Stimulated activated CD4-positive, alpha-beta T cell treated with anti-CD3 and anti-CD28 coated beads, Interleukin-12 subunit alpha, Interleukin-12 subunit beta, amount 100 ng/mL, for 24 hours (primary cell): ENCODE data around the gene PRR11.
"Not testable (repeated sequence)": the region's sequence is repeated elsewhere in the genome, so short reads cannot be mapped to it uniquely, and the experiment has no call there.

Source experiments
- DNase-seq, 2 experiments: peaks; one replicate each; pipeline ENCODE4 v3.0.0-alpha.2; 2020; ENCODE audit warnings: low read depth in 2 of 2

Gene PRR11

DNA sequence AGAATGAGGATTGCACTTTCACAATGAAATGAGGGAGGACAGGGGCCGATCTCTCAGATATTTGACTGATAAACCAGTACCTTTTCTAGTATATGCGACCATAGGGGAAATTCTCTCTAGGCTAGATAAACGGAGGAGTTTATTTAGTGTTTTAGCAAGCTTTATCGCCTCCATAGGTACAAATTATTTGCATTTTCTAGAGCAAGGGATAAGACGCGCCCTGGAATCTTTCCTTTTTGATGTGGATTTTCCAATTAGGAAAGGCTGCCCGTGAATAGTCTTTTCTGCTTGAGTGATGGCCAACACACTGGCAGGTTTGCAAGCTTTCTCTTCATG is 64.4 kb downstream of the PRR11 start:
- DNase-seq, result no peak

DNA sequence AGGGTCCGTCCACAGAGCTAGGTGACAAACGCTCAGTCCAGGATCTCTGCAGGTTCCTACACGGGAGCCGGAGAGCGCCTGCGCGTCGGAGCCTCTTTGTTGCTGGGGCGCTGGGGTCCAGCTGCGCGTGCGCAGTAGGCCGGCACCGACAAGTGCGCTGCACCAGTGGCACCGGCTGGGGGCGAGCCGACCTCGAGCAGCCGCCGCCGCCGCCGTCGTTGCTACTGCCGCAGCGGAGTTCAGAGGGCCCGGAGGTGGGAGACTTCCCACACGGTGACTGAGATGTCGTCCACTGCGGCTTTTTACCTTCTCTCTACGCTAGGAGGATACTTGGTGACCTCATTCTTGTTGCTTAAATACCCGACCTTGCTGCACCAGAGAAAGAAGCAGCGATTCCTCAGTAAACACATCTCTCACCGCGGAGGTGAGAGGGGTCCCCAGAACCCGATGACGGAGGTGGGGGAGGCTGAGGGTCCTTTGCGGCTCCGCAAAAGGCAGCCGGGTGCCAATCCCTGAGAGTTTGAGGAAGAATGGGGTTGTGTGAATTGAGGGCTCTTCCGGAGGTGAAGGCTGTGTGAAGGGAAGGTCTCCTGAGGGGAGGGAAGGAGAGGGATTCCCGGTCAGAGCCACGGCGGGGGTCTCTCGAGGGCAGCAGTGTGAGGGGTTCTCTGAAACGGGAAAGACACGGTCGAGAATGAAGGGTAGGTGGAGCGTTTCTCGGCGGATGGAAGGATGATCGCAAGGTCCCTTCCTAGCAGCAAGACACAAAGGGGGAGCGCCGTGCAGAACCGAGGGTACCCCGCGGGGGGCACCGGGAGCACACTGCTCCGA is 65.0 kb downstream of the PRR11 start, which contains the start of gene GDPD1:
GDPD1 (plus strand) TSS at position 184 of the 831 bp plus-strand sequence; CDS start at position 283, 99 bp downstream.
- DNase-seq, result peak; percentile 89 to 94

DNA sequence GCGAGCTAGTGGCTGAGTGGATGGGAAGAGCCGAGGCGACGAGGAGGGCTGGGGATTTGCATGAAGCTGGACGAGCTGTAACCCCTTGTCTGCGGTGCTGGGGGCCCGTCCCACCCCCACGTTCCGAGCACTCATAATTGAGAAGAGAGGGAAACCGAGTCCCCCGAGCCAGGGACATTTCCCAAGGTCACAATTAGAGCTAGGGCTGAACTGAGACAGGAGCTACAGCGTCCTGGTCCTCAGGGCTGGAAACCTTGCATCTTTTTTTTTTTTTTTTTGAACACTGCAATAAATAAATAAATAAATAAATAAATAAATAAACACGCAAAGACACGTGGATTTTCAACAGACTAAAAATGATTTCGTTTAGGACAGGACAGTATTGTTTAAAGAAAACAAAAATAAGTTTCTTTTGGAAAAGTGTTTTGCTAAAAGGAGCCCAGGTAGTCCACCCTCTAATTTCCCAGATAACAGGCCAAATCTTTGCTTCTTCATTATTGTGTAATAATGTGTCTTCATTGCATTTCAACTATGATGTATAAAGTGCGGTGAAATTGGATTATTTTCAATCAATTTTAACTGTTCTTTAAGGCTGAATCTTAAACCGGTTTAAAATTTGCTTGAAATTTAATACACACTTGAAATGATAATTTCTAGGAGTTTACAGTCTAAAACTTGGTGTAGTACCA is 65.8 kb downstream of the PRR11 start:
- no peak for DNase-seq

DNA sequence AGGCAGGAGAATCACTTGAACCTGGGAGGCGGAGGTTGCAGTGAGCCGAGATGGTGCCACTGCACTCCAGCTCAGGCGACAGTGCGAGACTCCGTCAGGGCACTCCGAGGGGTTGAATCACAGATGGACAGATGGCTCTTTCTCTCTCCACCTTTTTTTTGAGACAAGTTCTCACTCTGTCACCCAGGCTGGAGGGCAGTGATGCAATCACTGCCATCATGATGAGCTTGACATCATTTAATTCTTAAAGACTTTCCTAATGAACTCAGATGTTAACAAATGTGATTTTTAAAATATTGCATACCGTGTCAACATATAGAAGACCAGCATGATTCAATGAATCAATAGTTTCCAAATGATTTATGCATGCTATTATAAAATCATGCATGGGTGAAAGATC is 68.3 kb downstream of the PRR11 start:
- no peak for DNase-seq

DNA sequence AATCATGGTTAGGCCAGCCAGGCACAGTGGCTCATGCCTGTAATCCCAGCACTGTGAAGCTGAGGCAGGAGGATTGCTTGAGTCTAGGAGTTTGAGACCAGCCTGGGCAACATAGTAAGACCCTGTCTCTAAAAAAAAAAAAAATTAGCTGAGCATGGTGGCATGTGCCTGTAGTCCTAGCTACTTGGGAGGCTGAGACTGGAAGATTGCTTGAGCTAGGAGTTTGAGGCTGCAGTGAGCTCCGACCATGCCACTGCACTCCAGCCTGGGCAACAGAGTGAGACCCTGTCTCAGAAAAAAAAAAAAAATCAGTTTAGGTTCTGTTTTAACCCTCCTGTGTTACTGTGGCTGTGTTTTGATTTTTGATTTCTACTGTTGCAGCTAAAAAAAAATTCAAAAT is 73.0 kb downstream of the PRR11 start:
- not testable (repeated sequence) for DNase-seq

DNA sequence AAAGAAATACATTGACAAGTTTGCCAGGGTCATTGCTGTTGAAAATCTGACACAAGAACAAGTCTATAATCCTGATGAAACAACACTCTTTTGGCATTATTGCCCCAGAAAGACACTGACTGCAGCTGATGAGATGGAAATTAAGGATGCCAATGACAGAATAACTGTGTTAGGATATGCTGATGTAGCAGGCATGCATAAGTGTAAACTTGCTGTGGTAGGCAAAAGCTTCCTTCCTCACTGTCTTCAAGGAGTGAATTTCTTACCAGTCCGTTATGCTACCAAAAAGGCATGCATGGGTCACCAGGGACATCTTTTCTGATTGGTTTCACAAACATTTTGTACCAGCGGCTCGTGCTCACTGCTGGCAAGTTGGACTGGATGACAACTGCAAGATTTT is 75.2 kb downstream of the PRR11 start:
- no peak for DNase-seq

DNA sequence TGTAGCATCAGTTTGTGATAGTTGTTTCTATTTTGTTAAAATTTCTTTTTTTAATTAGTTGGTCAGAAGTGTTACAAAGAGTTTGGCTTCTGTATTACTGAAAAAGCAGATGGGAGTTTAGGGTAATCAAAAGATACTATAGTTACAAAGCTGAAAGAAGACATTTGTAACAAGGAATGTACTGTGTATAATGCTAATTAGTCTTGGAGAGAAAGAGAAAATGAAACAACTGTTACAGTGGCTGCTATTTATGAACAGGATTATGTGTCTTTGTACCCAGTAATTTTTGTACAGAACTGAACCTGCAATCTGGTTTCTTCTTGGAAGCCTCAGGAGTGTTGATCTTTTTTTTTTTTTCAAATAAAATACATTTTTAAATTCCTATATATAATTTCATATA is 79.1 kb downstream of the PRR11 start:
- DNase-seq, result no peak

DNA sequence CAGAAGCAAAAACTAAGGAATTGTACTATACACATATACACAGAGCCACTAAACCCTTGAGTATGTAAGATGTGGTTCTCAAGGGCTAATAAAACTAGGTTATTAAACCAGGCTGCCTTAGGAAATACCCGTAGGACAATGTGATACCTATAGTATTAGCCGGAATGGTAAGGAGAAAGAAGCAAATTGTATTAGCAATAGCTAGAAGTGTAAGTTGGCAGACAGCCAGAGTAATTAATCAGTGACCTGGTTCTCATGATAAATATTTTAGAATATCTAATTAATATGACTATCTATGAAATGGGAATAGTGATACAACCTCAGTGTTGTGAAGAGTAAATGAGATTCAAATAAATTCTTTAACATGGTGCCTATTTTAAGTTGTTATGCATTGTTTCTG is 83.4 kb downstream of the PRR11 start:
- DNase-seq, result no peak

DNA sequence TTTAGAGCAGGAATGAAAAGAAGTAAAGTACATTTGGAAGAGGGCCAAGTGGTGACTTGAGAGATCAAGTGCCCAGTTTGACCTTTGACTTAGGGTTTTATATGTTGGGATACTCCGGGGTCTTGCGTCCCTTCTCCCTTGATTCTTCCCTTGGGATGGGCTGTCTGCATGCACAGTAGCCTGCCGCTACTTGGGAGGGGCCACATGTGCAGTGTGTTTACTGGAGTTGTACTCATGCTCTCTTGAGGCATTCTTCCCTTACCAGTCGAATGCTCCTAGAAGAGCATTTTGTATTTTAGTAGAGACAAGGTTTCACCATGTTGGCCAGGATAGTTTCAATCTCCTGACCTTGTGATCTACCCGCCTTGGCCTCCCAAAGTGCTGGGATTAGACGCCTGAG is 88.5 kb downstream of the PRR11 start:
- DNase-seq, result no peak
